Pericardium fibroblast (primary cell): ENCODE results near the gene DNAJA1. TPM values are rescaled to one million over a fixed set of nuclear protein-coding genes. Genes with fewer than 3 reads are reported as not detected.

Source experiments
- total RNA-seq: library from RNA; depleted of rRNA; stranded (reverse); fragments of >200 nt; gene quantifications from 2 replicates; pipeline ENCODE4 v1.2.3, GENCODE V29; 2015

The DNAJA1 gene
- total RNA-seq, result 74.7 and 82.6 TPM in 2 replicates

GRCh38 chr9:33024966-33025571 is at the start of gene DNAJA1:
DNAJA1 (plus strand) TSS chr9:33025273; CDS start chr9:33026485, 1,212 bp downstream.

GRCh38 chr9:33076046-33077004 is 51.3 kb downstream of the DNAJA1 start, which contains the start of gene SMU1:
SMU1 (minus strand) TSS chr9:33076674; CDS start chr9:33076608, 66 bp downstream.

Other genes with a start within 250 kb of the DNAJA1 start
- gene TMEM215, start 241.7 kb upstream of the DNAJA1 start, total RNA-seq, result under 0.01 TPM in 1 of 2 replicates, not detected in the other
- gene APTX, start 23.6 kb upstream of the DNAJA1 start, total RNA-seq, result 27.7 and 31.3 TPM in 2 replicates
- gene SMU1, start 51.4 kb downstream of the DNAJA1 start, total RNA-seq, result 11.6 and 15.7 TPM in 2 replicates
- 95.2 and 118 TPM in 2 replicates for gene B4GALT1, start 142.1 kb downstream of the DNAJA1 start, total RNA-seq
- not detected in 2 replicates for gene SPINK4, start 214.9 kb downstream of the DNAJA1 start, total RNA-seq
- gene BAG1, start 239.4 kb downstream of the DNAJA1 start, total RNA-seq, result 17.0 and 26.4 TPM in 2 replicates
- 65.7 and 66.4 TPM in 2 replicates for gene CHMP5, start 239.8 kb downstream of the DNAJA1 start, total RNA-seq